ENCODE results near the gene ANXA5.

DNA sequence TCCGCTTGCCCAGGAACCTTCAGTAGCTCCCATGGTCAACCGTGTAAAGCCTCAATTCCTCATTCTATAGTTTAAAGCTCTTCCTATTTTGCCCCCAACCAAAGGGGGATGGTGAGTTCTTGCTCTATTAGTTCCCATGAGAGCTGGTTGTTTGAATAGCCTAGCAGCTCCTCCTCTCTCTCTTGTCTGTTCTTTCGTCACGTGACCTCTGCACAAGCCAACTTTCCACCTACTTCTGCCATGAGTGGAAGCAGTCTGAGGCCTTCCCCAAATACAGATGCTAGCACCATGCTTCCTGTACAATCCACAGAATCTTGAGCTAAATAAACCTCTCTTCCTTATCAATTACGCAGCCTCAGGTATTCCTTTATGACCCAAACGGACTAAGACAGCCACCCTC is 42.8 kb downstream of the ANXA5 start:
- TF ChIP-seq, protein P1, sequence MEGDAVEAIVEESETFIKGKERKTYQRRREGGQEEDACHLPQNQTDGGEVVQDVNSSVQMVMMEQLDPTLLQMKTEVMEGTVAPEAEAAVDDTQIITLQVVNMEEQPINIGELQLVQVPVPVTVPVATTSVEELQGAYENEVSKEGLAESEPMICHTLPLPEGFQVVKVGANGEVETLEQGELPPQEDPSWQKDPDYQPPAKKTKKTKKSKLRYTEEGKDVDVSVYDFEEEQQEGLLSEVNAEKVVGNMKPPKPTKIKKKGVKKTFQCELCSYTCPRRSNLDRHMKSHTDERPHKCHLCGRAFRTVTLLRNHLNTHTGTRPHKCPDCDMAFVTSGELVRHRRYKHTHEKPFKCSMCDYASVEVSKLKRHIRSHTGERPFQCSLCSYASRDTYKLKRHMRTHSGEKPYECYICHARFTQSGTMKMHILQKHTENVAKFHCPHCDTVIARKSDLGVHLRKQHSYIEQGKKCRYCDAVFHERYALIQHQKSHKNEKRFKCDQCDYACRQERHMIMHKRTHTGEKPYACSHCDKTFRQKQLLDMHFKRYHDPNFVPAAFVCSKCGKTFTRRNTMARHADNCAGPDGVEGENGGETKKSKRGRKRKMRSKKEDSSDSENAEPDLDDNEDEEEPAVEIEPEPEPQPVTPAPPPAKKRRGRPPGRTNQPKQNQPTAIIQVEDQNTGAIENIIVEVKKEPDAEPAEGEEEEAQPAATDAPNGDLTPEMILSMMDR (IDR thresholded peaks at IDR 0.05), result no peak
- no peak for TF ChIP-seq POLR2A (IDR thresholded peaks at IDR 0.05)
